NOMO-1 (cell line): ENCODE measurements around the gene ZBTB7C.

ENCODE experiments used
- DNase-seq, 2 experiments: peaks; one replicate each; lab custom pipeline; 2025; ENCODE audit not compliant: unreplicated experiment in 2 of 2; lab: John Stamatoyannopoulos, UW

ZBTB7C gene

DNA sequence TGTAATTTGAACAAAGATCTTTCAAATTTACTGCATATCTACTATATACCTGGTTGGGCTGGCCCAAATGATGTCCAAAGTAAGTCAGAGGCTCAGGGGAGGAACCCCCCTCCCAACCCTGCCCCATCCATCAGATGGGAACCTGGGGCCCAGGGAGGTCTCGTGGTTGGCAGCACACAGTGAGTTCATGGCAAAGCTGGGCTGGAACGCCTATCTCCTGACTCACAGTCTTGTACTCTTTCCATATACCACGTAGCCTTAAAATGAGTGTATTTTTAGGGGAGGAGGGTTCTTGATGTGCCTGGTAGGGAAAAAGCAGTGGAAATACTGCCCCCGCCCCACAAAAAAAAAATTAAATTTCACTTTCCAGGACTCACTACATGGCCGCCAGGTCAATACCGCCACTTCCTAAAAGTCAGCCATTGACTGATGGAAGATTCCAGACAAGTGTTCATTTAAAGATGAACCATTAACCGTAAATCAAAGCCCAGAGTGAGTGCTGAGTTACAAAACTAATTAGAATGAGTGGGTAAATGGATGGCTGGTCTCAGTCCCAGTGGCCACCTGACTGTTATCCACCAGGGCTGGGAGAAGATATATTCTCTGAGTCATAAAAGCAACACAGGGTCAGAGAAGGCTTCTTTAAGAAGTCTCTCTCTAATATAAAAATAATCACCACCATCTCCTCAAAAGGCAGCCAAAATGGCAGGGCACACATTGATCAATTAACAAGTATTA is 80.5 kb downstream of the ZBTB7C start:
- no peak for DNase-seq

DNA sequence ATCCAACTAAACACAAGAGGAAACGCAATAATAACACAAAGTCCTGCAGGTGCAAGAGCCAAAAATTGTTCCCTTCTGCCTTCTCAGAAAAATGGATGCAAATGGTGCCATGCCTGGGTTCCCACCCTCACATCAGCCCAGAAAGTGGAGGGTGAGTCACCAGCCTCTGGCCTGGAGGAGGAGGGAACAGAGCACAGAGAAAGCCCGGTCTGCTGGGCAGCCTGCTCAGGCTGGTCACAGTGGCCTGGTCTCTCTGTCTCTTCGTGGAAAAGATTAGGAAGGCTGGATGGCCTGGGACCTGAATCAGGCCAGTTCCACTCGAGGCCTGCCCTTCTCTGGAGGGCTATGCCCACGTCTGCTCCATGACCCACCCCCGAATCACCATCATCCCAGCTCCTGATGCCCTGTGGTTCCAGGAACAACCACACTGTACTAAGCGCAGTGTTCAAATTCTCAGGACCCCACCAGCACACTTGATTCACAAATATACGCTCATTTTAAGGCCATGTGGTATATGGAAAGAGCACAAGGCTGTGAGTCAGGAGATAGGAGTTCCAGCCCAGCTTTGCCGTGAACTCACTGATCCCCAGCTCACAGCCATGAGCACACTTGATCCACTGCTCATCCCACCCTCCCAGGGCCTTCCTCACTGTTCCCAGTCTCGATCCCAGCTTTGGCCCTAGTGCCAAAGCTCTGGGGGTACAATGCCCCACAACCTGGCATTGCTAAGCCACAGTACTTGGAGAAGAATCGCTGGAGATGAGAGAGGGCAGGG is 82.1 kb downstream of the ZBTB7C start:
- DNase-seq: no peak

DNA sequence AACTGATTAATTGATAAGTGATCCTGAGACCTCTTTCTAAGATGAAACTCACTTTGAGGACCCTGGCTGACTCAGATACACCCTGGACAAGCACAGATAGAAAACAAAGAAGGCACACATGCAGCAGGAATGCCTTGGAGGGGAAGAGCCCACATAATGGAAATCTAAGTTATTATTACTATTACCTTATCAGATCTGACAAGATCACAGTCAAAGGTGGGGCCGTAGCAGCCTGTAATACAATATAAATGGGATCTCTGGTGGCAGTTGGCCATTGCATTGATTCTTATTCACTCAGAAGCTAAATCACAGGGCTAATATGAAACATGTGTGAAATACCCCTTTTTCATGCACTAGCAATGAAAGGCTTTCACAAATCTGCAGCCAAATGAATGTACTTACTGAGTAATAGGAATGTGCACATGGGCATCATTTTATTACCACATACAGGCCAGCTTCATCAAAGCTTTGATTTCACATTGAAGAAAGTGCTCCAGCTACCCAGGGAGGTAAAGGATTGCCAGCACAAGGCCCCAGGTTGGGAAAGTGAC is 84.0 kb downstream of the ZBTB7C start:
- no peak for DNase-seq

- DNase-seq: no peak
Observed at GRCh38 chr18:48324651-48325050, 84.5 kb downstream of the ZBTB7C start.

GRCh38 chr18:48323151-48323550 is 86.0 kb downstream of the ZBTB7C start:
- DNase-seq: no peak

DNA sequence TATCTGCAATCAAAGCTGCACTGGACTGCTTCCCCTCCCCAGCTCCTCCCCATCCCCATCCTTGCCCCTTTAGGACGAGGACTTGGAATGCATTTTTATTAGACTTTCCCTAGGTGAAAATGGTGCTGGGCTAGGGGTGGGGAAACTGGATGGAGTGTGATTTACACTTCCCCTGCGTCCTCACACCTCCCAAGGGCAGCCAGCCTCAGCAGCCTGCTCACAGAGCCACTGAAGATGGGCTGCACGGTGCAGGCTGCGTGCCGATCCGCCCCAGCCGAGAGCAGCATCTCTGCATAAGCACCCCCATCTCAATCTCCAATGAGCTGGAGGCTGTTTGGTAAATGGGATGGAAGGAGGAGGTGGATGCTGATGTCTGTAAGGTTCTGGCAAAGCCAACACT is 87.6 kb downstream of the ZBTB7C start:
- DNase-seq: no peak

- DNase-seq: no peak
Observed at GRCh38 chr18:48321121-48321520, 88.1 kb downstream of the ZBTB7C start.

DNA sequence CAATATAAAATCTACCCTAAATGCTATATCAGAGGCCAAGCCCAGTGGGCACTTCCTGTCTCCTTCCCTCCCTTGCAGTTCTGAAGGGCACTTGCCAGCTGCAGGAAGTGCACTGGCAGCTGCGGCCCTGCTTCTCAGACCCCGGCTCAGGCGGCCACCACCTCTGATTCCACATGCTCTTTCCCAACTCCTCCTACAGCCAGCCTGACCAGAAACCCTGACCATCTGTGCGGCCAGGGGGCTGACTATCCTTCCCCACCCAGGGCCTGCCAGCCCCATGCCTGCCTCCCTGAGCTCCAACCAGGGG is 88.6 kb downstream of the ZBTB7C start:
- DNase-seq: no peak

DNA sequence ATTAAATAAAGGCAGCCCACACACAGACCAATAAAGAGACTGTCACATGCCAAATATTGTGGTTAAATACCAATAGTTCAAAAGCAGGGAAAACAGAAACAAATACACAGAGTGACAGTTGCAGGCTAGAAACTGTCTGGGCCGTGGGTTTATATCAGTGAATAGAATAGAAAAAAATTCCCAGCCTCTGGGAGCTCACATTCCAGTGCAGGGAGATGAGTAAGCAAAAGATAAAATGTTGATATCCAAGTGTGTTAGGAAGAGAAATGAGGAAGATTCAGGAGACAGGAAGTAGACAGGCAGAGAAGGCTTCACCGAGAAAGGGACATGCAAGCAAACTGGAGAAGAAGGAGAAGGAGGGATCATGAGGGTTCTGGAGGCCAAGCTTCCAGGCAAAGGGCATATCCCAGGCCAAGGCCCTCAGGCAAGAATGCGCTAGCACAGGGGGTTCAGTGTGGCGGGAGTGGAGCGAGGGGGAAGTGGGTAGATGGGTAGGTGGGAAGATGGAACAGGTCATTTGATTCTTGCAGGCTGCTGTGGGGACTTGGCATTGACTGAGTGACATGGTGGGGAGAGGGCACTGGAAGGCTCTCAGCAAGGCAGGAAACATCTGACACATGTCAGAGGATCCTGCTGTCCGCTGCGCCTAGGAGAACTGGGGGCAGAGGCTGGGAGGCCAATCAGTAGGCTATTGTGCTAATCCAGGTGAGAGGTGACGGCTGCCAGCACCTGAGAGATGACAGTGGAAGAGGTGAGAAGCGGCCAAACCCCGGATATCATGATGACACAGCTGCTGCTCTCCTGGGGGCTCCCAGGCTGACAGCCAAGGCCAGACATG is 89.2 kb downstream of the ZBTB7C start:
- DNase-seq: no peak

- DNase-seq: no peak
Observed at GRCh38 chr18:48318436-48318835, 90.7 kb downstream of the ZBTB7C start.

- no peak for DNase-seq
Observed at GRCh38 chr18:48317781-48318381, 91.3 kb downstream of the ZBTB7C start.

DNA sequence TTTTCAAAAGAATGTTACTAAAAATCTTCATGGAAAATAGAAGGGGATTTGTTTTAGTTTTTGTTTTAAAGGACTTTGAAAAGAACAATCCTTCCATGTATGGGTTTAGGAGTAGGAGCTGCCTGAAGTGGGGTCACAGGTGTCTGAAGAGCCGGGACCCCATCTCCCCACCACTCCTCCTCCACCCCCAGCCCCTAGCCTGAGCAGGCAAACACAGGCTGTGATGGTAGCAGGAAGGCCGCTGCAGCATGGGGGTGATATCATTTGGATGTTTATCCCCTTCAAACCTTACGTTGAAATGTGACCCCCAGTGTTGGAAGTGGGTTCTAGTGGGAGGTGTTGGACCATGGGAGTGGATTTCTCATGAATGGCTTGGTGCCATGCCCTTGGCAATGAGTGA is 93.0 kb downstream of the ZBTB7C start:
- no peak for DNase-seq

- no peak for DNase-seq
Observed at GRCh38 chr18:48314690-48315089, 94.5 kb downstream of the ZBTB7C start.

DNA sequence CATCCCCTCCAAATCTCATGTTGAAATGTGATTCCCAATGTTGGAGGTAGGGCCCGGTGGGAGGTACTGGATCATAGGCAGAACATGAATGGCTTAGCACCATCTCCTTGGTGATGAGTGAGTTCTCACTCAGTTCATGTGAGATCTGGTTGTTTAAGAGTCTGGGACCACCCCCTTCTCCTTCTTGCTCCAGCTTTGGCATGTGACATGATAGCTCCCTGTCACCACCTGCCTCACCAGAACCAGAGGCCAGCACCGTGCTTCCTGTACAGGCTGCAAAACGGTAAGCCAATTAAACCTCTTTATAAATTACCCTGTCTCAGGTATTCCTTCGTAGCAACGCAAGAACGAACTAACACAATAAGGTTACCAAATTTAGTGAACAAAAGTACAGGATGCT is 95.4 kb downstream of the ZBTB7C start:
- DNase-seq: no peak

DNA sequence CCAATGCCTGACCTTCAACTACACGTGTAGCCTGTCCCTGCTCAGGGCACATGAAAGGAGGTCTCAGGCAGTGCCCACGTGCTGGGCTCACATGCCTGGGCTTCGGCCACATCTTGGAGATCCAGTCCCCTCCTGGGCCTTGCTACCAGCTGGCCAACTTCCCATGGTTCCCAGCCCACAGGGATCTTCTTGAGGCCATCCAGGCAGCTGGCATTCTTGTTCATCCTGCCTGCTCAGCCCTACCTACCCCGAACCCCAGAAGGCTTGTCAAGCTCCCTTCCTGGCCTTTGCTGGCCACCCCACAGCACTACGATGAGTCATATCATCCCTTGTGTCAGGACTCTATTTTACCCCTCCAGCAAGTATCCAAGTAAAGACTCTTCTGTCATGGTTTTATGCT is 97.1 kb downstream of the ZBTB7C start:
- no peak for DNase-seq

DNA sequence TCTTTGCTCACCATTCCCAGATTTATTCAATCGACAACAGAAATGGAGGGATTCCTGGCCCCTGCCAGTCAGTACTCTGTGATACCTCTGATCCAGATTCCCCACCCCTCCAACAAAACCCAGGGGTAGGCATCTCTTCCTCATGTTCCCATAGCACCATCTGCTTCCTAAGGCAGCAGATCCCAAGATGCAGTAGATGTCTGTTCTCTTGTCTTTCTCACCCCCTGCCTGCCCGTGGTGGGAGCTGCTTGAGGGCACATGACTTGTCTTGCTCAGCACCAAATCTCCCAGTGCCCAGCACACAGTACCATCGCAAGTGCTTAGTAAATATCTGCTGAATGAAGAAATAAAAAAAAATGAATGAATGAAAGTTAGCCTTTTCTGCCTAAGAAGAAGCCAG is 98.2 kb downstream of the ZBTB7C start:
- DNase-seq: no peak

DNA sequence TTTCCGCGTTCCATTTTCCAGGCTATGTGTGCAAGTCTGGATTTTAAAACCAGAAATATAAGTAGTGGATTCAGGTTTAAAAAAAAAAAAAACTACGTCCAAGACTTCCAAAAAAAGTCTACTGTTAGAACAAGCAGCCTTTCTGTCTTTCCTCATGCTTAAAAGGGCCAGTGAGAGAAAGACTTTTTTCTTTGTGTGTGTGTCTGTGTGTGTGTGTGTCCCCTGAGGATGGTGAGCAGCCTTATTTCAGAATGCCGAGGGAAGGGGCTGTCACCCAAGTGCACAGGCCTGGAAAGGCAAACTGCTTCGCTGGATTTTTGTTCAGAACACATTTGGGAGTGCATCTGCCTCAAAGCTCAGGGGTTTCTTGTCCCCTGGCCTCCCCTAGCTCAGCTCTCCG is 98.8 kb downstream of the ZBTB7C start:
- DNase-seq: no peak

- DNase-seq: no peak
Observed at GRCh38 chr18:48308755-48309575, 100.2 kb downstream of the ZBTB7C start.

GRCh38 chr18:48308027-48308635 is 101.1 kb downstream of the ZBTB7C start:
- no peak for DNase-seq

GRCh38 chr18:48306838-48307237 is 102.3 kb downstream of the ZBTB7C start:
- no peak for DNase-seq
